ENCODE results near the gene ZNF688. TPM values are rescaled to one million over a fixed set of nuclear protein-coding genes. Genes with fewer than 3 reads are reported as not detected.

ZNF688 gene
- total and polyA plus RNA-seq, 2 of the 8 experiments (the other 6 are each of a cell fraction or from before 2014, with no cell fraction given) = 2.7 to 3.5 TPM

- TF ChIP-seq KDM1A (IDR thresholded peaks at IDR 0.05; ENCODE audit: borderline replicate concordance, low read length) = no peak; the same call in 1 of the 2 replicates
- peak in 2 of 3 experiments; percentile 26 to 29; a peak in 3 of 4 replicates for TF ChIP-seq CTCF (IDR thresholded peaks at IDR 0.05; ENCODE audit: control extremely low read depth in 1 of 3, insufficient read depth in 1 of 3, low read depth in 1 of 3, low read length in 3 of 3)
- TF ChIP-seq EGR1 (IDR thresholded peaks at IDR 0.05; ENCODE audit: borderline replicate concordance, low read depth, low read length) = no peak
- TF ChIP-seq RAD21 (IDR thresholded peaks at IDR 0.05 in 1 of 2, conservative IDR thresholded peaks at IDR 0.05 in 1 of 2; ENCODE audit: low read depth in 2 of 2, low read length in 2 of 2) = peak; percentile 6 to 20; a peak in 3 of 4 replicates
- peak; percentile 12 to 43; a peak in 2 of 3 replicates for TF ChIP-seq POLR2A (IDR thresholded peaks at IDR 0.05; ENCODE audit: control extremely low read depth in 1 of 2, low read depth in 2 of 2, low read length in 2 of 2)
- TF ChIP-seq HDAC2 (IDR thresholded peaks at IDR 0.05; ENCODE audit: borderline replicate concordance in 1 of 2, low read depth in 2 of 2, low read length in 2 of 2) = peak in 1 of 2 experiments; percentile 85; a peak in 2 of 4 replicates
- TF ChIP-seq BCL11A (IDR thresholded peaks at IDR 0.05; ENCODE audit: low read depth in 2 of 2, low read length in 2 of 2) = no peak
- peak; percentile 38 to 94; a peak in 2 of 4 replicates for TF ChIP-seq SIN3A (conservative IDR thresholded peaks at IDR 0.05 in 1 of 2, IDR thresholded peaks at IDR 0.05 in 1 of 2; ENCODE audit: low read depth in 1 of 2, low read length in 2 of 2)
- TF ChIP-seq MAFK (IDR thresholded peaks at IDR 0.05; ENCODE audit: low read depth, low read length) = no peak
- no peak for TF ChIP-seq HDAC6 (IDR thresholded peaks at IDR 0.05; ENCODE audit: low read depth, low read length)
- no peak for TF ChIP-seq FOSL1 (IDR thresholded peaks at IDR 0.05; ENCODE audit: insufficient read depth, low read depth, low read length)
- TF ChIP-seq CREB1 (IDR thresholded peaks at IDR 0.05) = peak; percentile 75
- peak; percentile 99 for TF ChIP-seq E2F6 (IDR thresholded peaks at IDR 0.05)
- TF ChIP-seq SIX5 (IDR thresholded peaks at IDR 0.05; ENCODE audit: low read depth, low read length) = peak; percentile 48; the same call in 1 of the 2 replicates
- peak in 1 of 2 experiments; percentile 73; a peak in 1 of 3 replicates for TF ChIP-seq EP300 (IDR thresholded peaks at IDR 0.05; ENCODE audit: borderline replicate concordance in 1 of 2, low read depth in 2 of 2, low read length in 2 of 2)
- peak; percentile 58; the same call in 1 of the 2 replicates for TF ChIP-seq TCF12 (IDR thresholded peaks at IDR 0.05; ENCODE audit: low read depth, low read length)
- no peak for TF ChIP-seq CHD1 (IDR thresholded peaks at IDR 0.05; ENCODE audit: low read depth, low read length)
- TF ChIP-seq SP1 (IDR thresholded peaks at IDR 0.05; ENCODE audit: low read depth, low read length) = peak; percentile 97
- TF ChIP-seq EZH2 (IDR thresholded peaks at IDR 0.05; ENCODE audit: low read depth, low read length, severe bottlenecking) = no peak
These were observed 14.1 kb upstream of the ZNF688 start, which contains the start of gene ZNF785 (continued) for GRCh38 chr16:30585400-30586191.

All from H1 (cell line).